Kidney epithelial cell (primary cell): ENCODE measurements around the gene OMP. TPM values are rescaled to one million over a fixed set of nuclear protein-coding genes. Genes with fewer than 3 reads are reported as not detected.

Experiments used
- DNase-seq: peaks from one replicate; pipeline ENCODE4 v3.0.0-alpha.2; 2010; ENCODE audit warnings: low read depth
- H3K27me3 ChIP-seq: 2 replicates; pipeline ENCODE4 v1.6.0; 2011; ENCODE audit warnings: low read length; ENCODE audit not compliant: control insufficient read depth, insufficient read depth
- H3K36me3 ChIP-seq: 2 replicates; pipeline ENCODE4 v1.5.1; 2011; ENCODE audit warnings: low read length; ENCODE audit not compliant: control insufficient read depth, insufficient read depth
- H3K4me3 ChIP-seq: 2 replicates; pipeline ENCODE4 v1.5.1; 2011; ENCODE audit warnings: low read depth, mild to moderate bottlenecking, control low read depth, low read length
- CTCF ChIP-seq: IDR thresholded peaks from 2 replicates; pipeline ENCODE4 v1.5.1; 2011; ENCODE audit warnings: mild to moderate bottlenecking, moderate library complexity, low read length, control low read depth, inconsistent platforms; ENCODE audit not compliant: insufficient read depth, poor library complexity, severe bottlenecking
- total RNA-seq: library from RNA; depleted of rRNA; stranded (reverse); fragments of >200 nt; gene quantifications from 2 replicates; pipeline ENCODE4 v1.2.3, GENCODE V29; 2015

OMP gene
- total RNA-seq, 1 donor from 2014 or later = not detected

- TF ChIP-seq CTCF = no peak
Observed at GRCh38 chr11:77126156-77126775, 23.6 kb downstream of the OMP start.

GRCh38 chr11:77126861-77127234 lies 24.2 kb downstream of the OMP start:
- peaks cover 2% of the 10 kb centered on the region for H3K27me3 ChIP-seq
- H3K4me3 ChIP-seq = no peak overlapping the region
- no peak for TF ChIP-seq CTCF
- H3K36me3 ChIP-seq = no peaks in the 10 kb centered on the region
- DNase-seq = no peak

More at GRCh38 chr11:77126156-77126775, 23.6 kb downstream of the OMP start:
- Histone ChIP-seq H3K4me3 (no peak overlapping the region), H3K27me3 (peaks cover 2% of the 10 kb centered on the region), H3K36me3 (no peaks in the 10 kb centered on the region)
- DNase-seq = no peak

GRCh38 chr11:77127235-77127911 lies 24.7 kb downstream of the OMP start:
- no peak for DNase-seq
- peaks cover 2% of the 10 kb centered on the region for H3K27me3 ChIP-seq
- peak overlapping the region; percentile 31 for H3K4me3 ChIP-seq
- peak; percentile 100 for TF ChIP-seq CTCF
- no peaks in the 10 kb centered on the region for H3K36me3 ChIP-seq

GRCh38 chr11:77127920-77128691 lies 25.5 kb downstream of the OMP start, which contains the start of gene MYO7A:
MYO7A (plus strand) TSS chr11:77128246; CDS start chr11:77130635, 2,389 bp downstream.
- peak within 1 kb of the TSS; percentile 31 for H3K4me3 ChIP-seq
- no peak for TF ChIP-seq CTCF
- peaks cover 2% of the 10 kb centered on the region for H3K27me3 ChIP-seq
- DNase-seq = peak; percentile 29
- H3K36me3 ChIP-seq = no peaks in the 10 kb centered on the region

GRCh38 chr11:77129069-77129841 lies 26.6 kb downstream of the OMP start:
- Histone ChIP-seq H3K27me3 (peaks cover 2% of the 10 kb centered on the region), H3K36me3 (no peaks in the 10 kb centered on the region), H3K4me3 (no peak overlapping the region)
- no peak for DNase-seq
- TF ChIP-seq CTCF = no peak
